Liver (tissue), 9 donors: ENCODE results near the gene TPST2. TPM values are rescaled to one million over a fixed set of nuclear protein-coding genes. Genes with fewer than 3 reads are reported as not detected.

Source experiments
- DNase-seq: peaks from one replicate; pipeline ENCODE4 v3.0.0-alpha.2; 2017; ENCODE audit warnings: low spot score
- H3K27ac ChIP-seq, 2 donors: one replicate each; pipeline ENCODE4 v1.7.0; 2013; ENCODE audit warnings: inconsistent platforms in 2 of 2, low read length in 2 of 2, control low read depth in 1 of 2, low read depth in 1 of 2, mild to moderate bottlenecking in 1 of 2
- H3K27me3 ChIP-seq, 4 donors: one replicate each; pipeline versions ENCODE4 v1.6.1 to v1.7.0; 2013; ENCODE audit warnings: low read length in 3 of 4, inconsistent platforms in 1 of 4, mild to moderate bottlenecking in 1 of 4, moderate library complexity in 1 of 4; ENCODE audit not compliant: control insufficient read depth in 4 of 4, insufficient read depth in 4 of 4
- H3K36me3 ChIP-seq, 4 donors: one replicate each; pipeline versions ENCODE4 v1.6.1 to v1.7.0; 2013; ENCODE audit warnings: low read length in 3 of 4, mild to moderate bottlenecking in 3 of 4, low read depth in 1 of 4, moderate library complexity in 1 of 4; ENCODE audit not compliant: control insufficient read depth in 4 of 4, insufficient read depth in 3 of 4
- H3K4me1 ChIP-seq, 4 donors: one replicate each; pipeline versions ENCODE4 v1.6.1 to v1.7.0; 2013; ENCODE audit warnings: low read length in 3 of 4, mild to moderate bottlenecking in 3 of 4, moderate library complexity in 1 of 4; ENCODE audit not compliant: control insufficient read depth in 4 of 4, insufficient read depth in 4 of 4
- H3K4me3 ChIP-seq, 3 donors: one replicate each; pipeline versions ENCODE4 v1.6.1 to v1.7.0; 2013; ENCODE audit warnings: low read length in 3 of 3, control low read depth in 1 of 3, low read depth in 1 of 3, mild to moderate bottlenecking in 1 of 3
- H3K9ac ChIP-seq, 2 donors: one replicate each; pipeline ENCODE4 v1.7.0; 2013; ENCODE audit warnings: low read length in 2 of 2, mild to moderate bottlenecking in 2 of 2, moderate library complexity in 2 of 2, control low read depth in 1 of 2, low read depth in 1 of 2
- H3K9me3 ChIP-seq, 4 donors: one replicate each; pipeline versions ENCODE4 v1.6.1 to v1.7.0; 2013; ENCODE audit warnings: low read length in 3 of 4; ENCODE audit not compliant: control insufficient read depth in 4 of 4
- ATF3 ChIP-seq: IDR thresholded peaks from 2 replicates; pipeline ENCODE4 v1.6.1; 2016; ENCODE audit warnings: antibody characterized with exemption
- CTCF ChIP-seq: fragments of 150-350 bp; IDR thresholded peaks from 2 replicates; pipeline ENCODE4 v1.5.1; 2017; ENCODE audit warnings: improper control_type of control experiment, low read depth, low read length; ENCODE audit not compliant: missing input control
- EGR1 ChIP-seq, 2 donors: IDR thresholded peaks; 2 replicates each; pipeline ENCODE4 v1.6.1; 2016 to 2018; ENCODE audit warnings: antibody characterized with exemption in 2 of 2, low read depth in 2 of 2
- FOXA1 ChIP-seq: IDR thresholded peaks from 2 replicates; pipeline ENCODE4 v1.6.1; 2016; ENCODE audit warnings: antibody characterized with exemption
- FOXA2 ChIP-seq: IDR thresholded peaks from 2 replicates; pipeline ENCODE4 v1.6.1; 2016; ENCODE audit warnings: antibody characterized with exemption
- GABPA ChIP-seq, 2 donors: IDR thresholded peaks in 1 of 2; conservative IDR thresholded peaks in 1 of 2; 2 replicates each; pipeline ENCODE4 v1.6.1; 2016; ENCODE audit warnings: antibody characterized with exemption in 2 of 2, mild to moderate bottlenecking in 1 of 2, moderate library complexity in 1 of 2
- HNF4A ChIP-seq, 2 donors: conservative IDR thresholded peaks; 2 replicates each; pipeline ENCODE4 v1.6.1; 2016; ENCODE audit warnings: antibody characterized with exemption in 2 of 2, mild to moderate bottlenecking in 2 of 2
- HNF4G ChIP-seq: IDR thresholded peaks from 2 replicates; pipeline ENCODE4 v1.6.1; 2016; ENCODE audit warnings: antibody characterized with exemption
- JUND ChIP-seq, 2 donors: IDR thresholded peaks; 2 replicates each; pipeline ENCODE4 v1.6.1; 2016; ENCODE audit warnings: antibody characterized with exemption in 2 of 2
- MAX ChIP-seq: IDR thresholded peaks from 2 replicates; pipeline ENCODE4 v1.6.1; 2016; ENCODE audit warnings: antibody characterized with exemption
- NR2F2 ChIP-seq: IDR thresholded peaks from 2 replicates; pipeline ENCODE4 v1.6.1; 2016; ENCODE audit warnings: antibody characterized with exemption
- REST ChIP-seq: IDR thresholded peaks from 2 replicates; pipeline ENCODE4 v1.6.1; 2016; ENCODE audit warnings: antibody characterized with exemption, mild to moderate bottlenecking
- SP1 ChIP-seq: IDR thresholded peaks from 2 replicates; pipeline ENCODE4 v1.6.1; 2018; ENCODE audit warnings: antibody characterized with exemption, mild to moderate bottlenecking
- ZBTB33 ChIP-seq: IDR thresholded peaks from 2 replicates; pipeline ENCODE4 v1.6.1; 2016; ENCODE audit warnings: antibody characterized with exemption
- WGBS: extraction: QIAGEN DNeasy Blood & Tissue Kit; methylation state at CpG from one replicate; pipeline ENCODE4 v1.1.7; 2013; 5-methylcytosine and 5-hydroxymethylcytosine counted together
- polyA plus RNA-seq, 2 donors: library from polyadenylated mRNA; stranded (reverse) in 1 of 2; unstranded in 1 of 2; fragments of 200-250 nt in 1 of 2; fragments of >200 nt in 1 of 2; fragmentation: Nextera tagmentation in 1 of 2; extraction: Ambion mirVana in 1 of 2; gene quantifications; one replicate each; pipeline versions ENCODE4 v1.2.1 to v1.2.3, GENCODE V29; 2013 to 2015
- total RNA-seq, 2 donors: library from RNA; depleted of rRNA; stranded (reverse); fragments of >200 nt; gene quantifications; one replicate each; pipeline ENCODE4 v1.2.3, GENCODE V29; 2014
- donor health status: healthy.
- donor health status: healthy.
- donor health status: healthy.
- donor health status: healthy.
- donor health status: healthy.

The TPST2 gene
- total and polyA plus RNA-seq, 4 donors, result 33.3 to 109 (median 69.7) TPM

- no peak for TF ChIP-seq CTCF
- TF ChIP-seq NR2F2, result no peak
- no peak for TF ChIP-seq HNF4A (conservative IDR thresholded peaks at IDR 0.05)
- no peak for TF ChIP-seq GABPA (IDR thresholded peaks at IDR 0.05 in 1 of 2, conservative IDR thresholded peaks at IDR 0.05 in 1 of 2)
- no peak for TF ChIP-seq HNF4G
- no peak for TF ChIP-seq MAX
- no peak for TF ChIP-seq EGR1 (IDR thresholded peaks at IDR 0.05; ENCODE audit: low read depth in 2 of 2)
- TF ChIP-seq SP1, result no peak
These were observed 67.9 kb downstream of the TPST2 start (continued) for GRCh38 chr22:26522012-26522411.

GRCh38 chr22:26517429-26517828 lies 72.5 kb downstream of the TPST2 start:
- H3K4me1 ChIP-seq, result peaks cover 5 to 34% (median 23%) of the 10 kb centered on the region in 4 donors

More at GRCh38 chr22:26517429-26517828, 72.5 kb downstream of the TPST2 start:
- TF ChIP-seq EGR1 (IDR thresholded peaks at IDR 0.05; ENCODE audit: low read depth in 2 of 2) (no peak), JUND (IDR thresholded peaks at IDR 0.05) (no peak), ATF3 (no peak), FOXA1 (no peak), REST (no peak), SP1 (no peak), HNF4A (conservative IDR thresholded peaks at IDR 0.05) (no peak), ZBTB33 (no peak), HNF4G (no peak), FOXA2 (no peak), CTCF (no peak)
- Histone ChIP-seq H3K4me3 (no peak overlapping the region), H3K9me3 (no peaks in the 10 kb centered on the region), H3K36me3 (no peaks in the 10 kb centered on the region), H3K27ac (peak overlapping the region; percentile 93 to 98), H3K27me3 (no peaks in the 10 kb centered on the region), H3K9ac (no peak overlapping the region)
- no peak for DNase-seq
- 94% methylated on average over 5 of the region's 5 CpGs for WGBS
